Cerebellar nuclear complex (tissue), 1 donor: ENCODE results near the gene ZDHHC9.

Source experiments
- DNase-seq, 2 experiments: peaks; one replicate each; lab custom pipeline; 2025; lab: John Stamatoyannopoulos, UW

ZDHHC9 gene

GRCh38 chrX:129763666-129764065 is 80.0 kb downstream of the ZDHHC9 start:
- no peak for DNase-seq

GRCh38 chrX:129762448-129762847 is 81.2 kb downstream of the ZDHHC9 start:
- no peak for DNase-seq

- DNase-seq = no peak
Measured at GRCh38 chrX:129761596-129761995, 82.1 kb downstream of the ZDHHC9 start.

- no peak for DNase-seq
Measured at GRCh38 chrX:129760981-129761380, 82.7 kb downstream of the ZDHHC9 start.

- DNase-seq = no peak
Measured at GRCh38 chrX:129760155-129760554, 83.5 kb downstream of the ZDHHC9 start.

- no peak for DNase-seq
Measured at GRCh38 chrX:129759576-129760061, 84.1 kb downstream of the ZDHHC9 start.

DNA sequence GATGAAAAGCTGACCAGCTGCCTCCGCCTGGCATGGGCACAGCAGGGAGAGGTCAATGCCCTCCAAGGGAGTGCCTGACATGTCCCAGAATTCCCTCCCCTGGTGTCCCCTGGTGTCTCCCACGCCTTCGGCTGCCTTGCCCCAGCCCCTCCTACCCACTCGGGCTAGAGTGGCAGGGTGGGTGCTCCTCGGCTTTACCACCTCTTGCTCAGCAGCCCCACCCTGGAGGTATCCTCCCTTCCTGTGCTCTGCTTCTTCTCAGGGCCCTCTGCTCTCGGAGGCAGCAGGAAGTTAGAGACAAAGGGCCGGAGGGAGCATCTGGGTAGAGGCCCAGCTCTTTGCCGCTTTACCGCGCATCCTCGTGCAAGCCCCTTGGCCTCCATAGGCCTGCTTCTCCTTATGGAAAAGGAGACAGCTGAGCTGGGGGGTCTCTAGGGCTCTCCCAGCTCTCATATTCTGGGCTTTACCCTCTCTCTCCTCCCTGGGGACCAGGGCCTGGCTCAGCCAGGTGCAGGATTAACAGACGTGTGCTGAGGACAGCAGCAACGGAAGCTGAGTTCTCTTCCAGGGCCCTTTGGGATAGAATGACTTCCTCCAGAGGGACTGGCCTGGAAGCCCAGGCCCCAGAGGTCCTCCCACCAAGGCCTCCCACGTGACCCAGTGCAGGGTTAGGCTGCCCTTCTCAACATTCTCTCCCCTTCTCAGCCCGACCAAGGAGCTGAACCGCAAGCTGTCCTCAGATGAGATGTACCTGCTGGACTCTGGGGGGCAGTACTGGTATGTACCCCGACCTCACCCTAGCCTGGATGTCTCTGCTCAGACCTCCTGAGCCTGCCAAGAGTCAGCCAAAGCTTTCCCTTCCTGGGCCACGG is 87.7 kb downstream of the ZDHHC9 start:
- DNase-seq = no peak

DNA sequence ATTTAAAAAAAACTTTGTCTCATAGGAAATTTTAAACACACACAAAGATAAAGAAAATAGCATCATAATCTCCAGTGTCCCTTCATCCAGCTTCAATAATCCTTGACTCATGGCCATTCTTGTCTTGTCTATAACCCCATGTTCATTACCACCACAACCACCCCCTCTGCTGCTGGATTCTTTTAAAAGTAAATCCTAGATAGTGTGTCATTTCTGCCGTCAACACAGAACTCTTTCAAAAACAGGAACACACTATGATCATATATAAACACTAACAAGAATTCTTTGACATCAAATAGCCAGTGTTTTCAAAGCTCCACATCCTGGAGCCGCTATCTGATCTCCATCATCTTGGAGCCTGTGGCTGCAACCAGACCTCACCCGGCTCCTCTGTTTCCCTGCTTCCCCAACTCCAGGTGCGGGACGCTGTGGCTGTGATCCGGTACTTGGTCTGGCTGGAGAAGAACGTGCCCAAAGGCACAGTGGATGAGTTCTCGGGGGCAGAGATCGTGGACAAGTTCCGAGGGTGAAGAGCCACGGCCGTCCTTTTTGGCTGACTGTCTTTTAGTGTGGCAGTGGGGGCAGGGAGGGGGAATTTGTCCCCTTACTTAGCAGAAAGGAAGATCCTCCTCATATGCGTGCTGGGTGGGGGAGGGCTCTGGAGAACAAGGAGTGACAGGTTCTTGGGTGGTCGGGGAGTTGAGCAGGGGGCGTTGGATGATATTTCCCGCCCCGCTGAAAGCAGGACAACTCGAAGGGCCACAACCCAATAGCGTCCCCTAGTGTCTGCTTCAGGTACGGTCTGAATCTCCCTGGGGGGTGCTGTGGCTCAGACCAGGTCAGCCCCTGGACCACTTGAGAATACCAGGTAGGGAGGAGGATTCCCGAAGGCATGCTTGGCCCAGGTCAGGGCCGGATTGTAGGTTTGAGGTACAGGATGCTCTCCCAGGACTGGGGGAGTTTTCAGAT is 89.3 kb downstream of the ZDHHC9 start:
- no peak for DNase-seq
